IPS-NIHi7 (cell line): ENCODE results near the gene ZBTB8A.
"Not testable (repeated sequence)": the region's sequence is repeated elsewhere in the genome, so short reads cannot be mapped to it uniquely, and the experiment has no call there.

Experiments
- DNase-seq: peaks from one replicate; pipeline ENCODE4 v3.0.0; 2012; ENCODE audit warnings: mixed read lengths; ENCODE audit errors: extremely low spot score

The ZBTB8A gene

GRCh38 chr1:32538887-32539583 lies at the start of gene ZBTB8A:
ZBTB8A (plus strand) TSS chr1:32539427; CDS start chr1:32592932, 53,505 bp downstream.
- DNase-seq = peak; percentile 63

- no peak for DNase-seq
Observed at GRCh38 chr1:32489774-32490454, 49.3 kb upstream of the ZBTB8A start.

DNA sequence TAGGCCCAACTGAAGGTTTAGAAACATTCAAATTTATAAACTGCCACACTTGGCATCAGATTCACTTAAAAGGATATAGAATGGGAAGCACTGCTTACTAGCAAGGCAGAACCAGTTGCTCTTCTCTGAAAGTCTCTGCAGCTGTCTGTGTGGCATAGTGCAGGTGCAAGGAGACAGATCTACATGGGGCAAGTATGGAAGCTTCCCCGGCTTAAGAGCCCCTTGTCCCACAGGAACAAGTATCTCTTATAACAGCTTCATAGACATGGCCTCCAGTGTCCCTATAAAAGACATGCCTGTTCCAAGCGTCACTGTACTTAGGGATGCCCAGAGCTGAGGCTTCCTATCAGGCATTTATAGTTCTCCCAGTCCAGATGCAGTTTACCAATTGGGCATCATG lies 47.8 kb upstream of the ZBTB8A start:
- DNase-seq = no peak

DNA sequence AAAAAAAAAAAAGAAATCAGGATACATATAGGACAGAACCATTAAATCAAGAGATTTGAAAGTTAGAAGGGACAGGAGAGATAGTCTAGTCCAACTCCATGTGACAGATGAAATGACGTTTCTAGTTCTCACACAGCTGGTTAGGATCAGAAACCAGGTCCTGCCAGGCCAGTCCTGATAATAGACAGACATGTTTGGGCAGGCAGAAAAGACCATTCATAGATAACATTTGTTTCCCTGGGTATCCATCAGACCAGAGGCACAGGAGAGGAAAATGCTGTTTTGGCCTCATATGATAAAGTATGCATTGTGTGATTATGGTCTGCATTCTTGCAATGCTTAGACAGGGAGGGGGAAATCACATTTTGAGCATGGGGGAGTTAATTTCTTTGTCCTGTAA lies 45.0 kb upstream of the ZBTB8A start:
- no peak for DNase-seq

DNA sequence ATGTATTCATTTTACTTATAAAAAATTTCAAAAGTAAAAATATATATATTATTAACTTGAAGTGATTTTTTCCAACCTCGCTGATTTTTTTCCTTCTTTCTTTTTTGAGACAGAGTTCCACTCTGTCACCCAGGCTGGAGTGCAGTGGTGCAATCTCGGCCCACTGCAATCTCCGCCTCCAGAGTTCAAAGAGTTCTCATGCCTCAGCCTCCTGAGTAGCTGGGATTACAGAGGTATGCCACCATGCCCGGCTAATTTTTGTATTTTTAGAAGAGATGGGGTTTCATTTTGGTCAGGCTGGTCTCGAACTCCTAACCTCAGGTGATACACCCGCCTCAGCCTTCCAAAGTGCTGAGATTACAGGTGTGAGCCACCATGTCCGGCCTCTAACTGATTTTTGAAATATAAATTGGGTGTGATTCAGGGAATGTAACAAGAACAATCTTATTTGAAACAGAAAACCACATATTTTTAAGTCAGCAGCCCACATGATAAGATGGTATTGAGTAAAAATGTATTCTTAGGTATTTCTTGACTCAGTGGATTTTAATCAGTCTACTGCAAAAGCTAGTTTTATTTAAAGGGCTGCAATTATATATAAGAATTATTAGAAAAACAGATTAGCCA lies 44.4 kb upstream of the ZBTB8A start:
- DNase-seq = no peak

- no peak for DNase-seq
Observed at GRCh38 chr1:32496127-32496526, 43.1 kb upstream of the ZBTB8A start.

DNA sequence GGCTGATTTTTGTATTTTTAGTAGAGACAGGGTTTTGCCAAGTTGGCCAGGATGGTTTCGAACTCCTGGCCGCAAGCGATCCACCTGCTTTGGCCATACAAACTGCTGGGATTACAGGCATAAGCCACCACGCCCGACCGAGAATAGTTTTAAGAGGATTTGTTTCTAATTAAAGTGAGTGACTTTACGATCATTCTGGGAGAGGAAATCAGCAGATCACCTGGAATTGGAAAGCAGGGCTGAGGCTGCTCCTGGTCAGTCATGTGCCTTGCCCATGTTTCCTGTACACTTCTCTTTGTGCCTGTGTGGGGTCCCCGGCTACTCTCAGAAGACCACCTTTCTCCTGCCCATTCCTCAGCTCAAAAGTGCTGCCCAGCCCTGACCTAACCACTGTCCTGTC lies 40.5 kb upstream of the ZBTB8A start:
- DNase-seq = no peak

- DNase-seq = peak; percentile 89
Observed at GRCh38 chr1:32500387-32501209, 38.6 kb upstream of the ZBTB8A start.

DNA sequence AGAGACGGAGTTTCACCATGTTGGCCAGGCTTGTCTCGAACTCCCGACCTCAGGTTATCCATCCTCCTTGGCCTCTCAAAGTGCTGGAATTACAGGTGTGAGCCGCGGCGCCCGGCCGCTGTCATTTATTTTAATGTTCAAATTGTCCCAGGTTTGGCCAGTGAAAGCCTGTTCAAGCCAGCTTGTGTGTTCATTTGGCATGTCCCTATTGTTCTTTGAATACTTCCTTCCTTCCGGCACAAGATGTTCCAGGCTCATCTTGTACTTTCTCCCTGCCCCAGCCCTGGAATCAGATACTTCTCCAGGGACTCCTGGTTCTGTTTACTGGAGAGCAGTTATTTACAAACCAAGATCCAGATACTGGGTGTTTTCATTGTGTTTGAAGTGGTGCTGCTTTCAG lies 37.4 kb upstream of the ZBTB8A start:
- no peak for DNase-seq

- no peak for DNase-seq
Observed at GRCh38 chr1:32503153-32503552, 36.1 kb upstream of the ZBTB8A start.

DNA sequence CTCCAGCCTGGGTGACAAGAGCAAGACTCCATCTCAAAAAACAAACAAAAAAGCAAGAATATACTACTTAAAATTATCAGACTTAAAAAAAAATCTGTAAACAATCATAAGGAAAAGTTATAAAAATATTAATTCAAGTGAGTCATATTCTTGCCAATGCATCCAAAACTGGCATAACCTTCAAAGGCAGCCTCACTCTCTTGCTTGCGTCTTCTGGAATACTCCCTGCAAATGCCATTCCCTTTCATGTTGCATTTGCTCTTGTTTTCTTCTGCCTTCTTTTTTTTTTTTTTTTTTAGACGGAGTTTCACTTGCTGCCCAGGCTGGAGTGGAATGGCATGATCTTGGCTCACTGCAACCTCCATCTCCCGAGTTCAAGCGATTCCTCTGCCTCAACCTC lies 32.2 kb upstream of the ZBTB8A start:
- DNase-seq = no peak

GRCh38 chr1:32508761-32509160 lies 30.5 kb upstream of the ZBTB8A start:
- DNase-seq = no peak

DNA sequence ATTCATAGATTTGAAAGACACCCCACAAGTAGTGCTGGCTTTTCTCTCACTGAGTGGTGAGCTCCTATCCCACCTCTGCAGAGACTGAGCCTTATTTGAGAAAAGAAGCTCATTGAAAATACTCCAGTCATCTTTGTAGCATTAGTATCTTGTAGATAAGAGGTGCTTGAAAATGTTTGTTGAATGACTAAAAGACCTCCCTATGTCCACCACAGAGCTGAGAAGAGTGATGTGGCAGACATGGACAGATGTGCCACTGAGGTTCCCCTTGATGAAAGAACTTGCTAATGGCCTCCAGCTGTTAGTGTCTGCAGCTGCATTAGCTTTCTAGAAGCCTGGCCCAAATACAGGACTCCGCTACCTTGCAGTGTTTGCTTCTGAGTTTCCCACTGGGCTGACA lies 29.3 kb upstream of the ZBTB8A start:
- DNase-seq = no peak

DNA sequence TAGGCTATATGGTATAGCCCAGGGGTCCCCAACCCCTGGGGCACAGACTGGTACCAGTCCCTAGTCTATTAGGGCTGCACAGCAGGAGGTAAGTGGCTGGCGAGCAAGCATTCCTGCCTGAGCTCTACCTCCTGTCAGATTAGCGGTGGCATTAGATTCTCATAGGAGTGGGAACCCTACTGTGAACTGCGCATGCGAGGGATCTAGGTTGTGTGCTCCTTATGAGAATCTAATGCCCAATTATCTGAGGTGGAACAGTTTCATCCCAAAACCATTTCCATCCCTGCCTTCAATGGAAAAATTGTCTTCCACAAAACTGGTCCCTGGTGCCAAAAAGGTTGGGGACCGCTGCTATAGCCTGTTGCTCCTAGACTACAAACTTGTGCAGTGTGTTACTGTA lies 22.8 kb upstream of the ZBTB8A start:
- no peak for DNase-seq

DNA sequence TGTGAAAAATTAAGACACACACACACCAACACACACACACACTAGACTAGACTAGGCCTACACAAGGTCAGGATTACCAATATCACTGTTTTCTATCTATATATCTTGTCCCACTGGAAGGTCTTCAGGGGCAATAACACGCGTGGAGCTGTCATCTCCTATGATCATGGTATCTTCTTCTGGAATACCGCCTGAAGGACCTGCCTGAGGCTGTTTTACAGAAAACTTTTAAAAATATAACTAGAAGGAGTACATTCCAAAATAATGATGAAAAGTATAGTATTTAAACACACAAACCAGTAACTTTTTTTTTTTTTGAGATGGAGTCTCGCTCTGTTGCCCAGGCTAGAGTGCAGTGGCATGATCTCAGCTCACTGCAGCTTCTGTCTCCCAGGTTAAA lies 20.3 kb upstream of the ZBTB8A start:
- no peak for DNase-seq

- DNase-seq = peak; percentile 43
Observed at GRCh38 chr1:32521165-32521564, 18.1 kb upstream of the ZBTB8A start.

- DNase-seq = no peak
Observed at GRCh38 chr1:32525053-32525452, 14.2 kb upstream of the ZBTB8A start.

DNA sequence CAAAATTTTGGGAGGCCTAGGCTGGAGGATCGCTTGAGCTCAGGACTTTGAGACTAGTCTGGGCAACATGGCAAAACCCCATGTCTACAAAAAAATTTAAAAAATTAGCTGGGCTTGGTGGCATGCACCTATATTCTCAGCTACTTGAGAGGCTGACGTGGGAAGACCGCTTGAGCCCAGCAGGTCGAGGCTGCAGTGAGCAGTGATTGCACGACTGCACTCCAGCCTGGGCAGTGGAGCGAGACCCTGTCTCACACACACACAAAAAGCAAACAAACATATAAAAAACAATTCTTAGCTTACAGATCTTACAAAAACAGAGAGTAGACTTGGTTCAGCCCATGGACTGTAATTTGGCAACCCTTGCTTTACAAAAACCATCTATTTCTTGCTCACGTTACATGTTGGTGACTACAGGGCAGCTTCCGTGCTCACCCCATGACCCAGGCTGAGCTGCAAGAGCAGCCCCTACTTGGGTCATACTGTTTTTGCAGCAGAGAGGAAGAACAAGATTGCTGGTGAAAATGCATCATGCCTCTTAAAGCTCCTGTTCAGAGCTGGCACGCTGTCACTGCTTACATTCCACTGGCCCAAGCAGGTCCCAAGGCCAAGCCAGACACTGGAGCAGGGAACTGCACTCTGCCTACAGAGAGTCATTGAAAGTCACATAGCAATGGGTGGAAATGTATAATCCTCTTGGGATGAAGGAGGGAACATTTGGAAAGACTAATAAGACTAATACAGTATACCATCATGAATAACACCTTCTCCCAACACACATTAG lies 13.4 kb upstream of the ZBTB8A start:
- DNase-seq = no peak

- not testable (repeated sequence) for DNase-seq
Observed at GRCh38 chr1:32528550-32528949, 10.7 kb upstream of the ZBTB8A start.

- no peak for DNase-seq
Observed at GRCh38 chr1:32533792-32534327, 5.4 kb upstream of the ZBTB8A start.

DNA sequence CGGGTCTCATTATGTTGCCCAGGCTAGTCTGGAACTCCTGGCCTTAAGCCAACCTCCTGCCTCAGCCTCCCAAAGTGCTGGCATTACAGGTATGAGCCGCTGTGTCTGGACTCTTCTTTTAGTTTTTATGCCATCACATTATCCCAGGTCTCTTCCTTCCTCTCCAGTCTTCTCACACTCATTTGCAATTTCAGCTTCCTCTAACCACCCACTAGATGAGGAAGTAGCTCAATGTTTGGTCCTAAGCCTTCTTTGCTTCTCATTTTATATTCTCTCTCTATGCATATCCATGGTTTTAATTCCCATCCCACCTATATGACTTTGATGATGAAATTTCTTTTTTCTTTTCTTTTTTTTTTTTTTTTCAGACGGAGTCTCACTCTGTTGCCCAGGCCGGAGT lies 3.1 kb upstream of the ZBTB8A start:
- no peak for DNase-seq
